ENCODE results near the gene NKX2-2.

DNA sequence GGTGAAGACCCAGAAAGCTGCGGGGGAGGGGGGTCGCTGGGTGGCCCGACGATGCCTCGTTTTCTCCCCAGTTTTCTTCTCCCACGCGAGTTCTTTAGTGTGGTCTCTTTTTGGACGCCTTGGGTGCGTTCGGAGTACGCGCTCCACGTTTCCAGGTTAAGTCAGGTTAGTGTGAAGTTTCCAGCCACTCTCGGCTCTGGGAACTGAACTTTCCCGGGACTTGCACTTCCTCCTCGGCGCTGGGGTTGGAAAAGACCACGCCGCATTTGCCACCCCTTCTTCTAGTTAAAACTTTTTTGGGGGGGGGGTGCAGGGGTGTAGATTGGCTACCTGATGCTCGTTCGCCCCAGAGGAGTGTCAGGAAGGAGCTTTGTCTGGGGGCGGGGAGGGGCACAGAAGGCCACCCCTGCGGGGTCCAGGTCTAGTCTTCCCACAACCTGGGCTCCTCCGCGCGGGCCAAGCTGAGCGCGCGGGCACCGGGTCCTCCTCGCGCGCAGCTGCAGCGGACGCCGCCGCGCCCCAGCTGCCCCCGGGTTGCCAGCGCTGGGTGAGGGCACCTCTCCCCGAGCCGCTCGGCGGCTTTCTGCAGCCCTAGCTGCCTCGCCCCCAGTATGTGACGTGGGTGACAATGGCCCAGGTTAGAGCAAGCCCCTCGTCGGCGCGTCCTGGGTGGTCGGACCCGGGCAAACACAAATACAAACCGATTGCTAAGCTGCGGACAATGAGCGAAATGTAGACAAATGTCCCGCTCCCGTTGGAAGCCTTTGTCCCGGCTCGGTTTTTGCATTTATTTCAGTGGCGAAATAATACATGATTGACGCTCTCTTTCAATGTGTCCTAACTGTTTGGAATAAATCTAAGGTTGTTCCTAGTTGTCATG is 1.7 kb upstream of the NKX2-2 start:
- TF ChIP-seq POLR2A (IDR thresholded peaks at IDR 0.05) = no peak
- TF ChIP-seq, protein P1, sequence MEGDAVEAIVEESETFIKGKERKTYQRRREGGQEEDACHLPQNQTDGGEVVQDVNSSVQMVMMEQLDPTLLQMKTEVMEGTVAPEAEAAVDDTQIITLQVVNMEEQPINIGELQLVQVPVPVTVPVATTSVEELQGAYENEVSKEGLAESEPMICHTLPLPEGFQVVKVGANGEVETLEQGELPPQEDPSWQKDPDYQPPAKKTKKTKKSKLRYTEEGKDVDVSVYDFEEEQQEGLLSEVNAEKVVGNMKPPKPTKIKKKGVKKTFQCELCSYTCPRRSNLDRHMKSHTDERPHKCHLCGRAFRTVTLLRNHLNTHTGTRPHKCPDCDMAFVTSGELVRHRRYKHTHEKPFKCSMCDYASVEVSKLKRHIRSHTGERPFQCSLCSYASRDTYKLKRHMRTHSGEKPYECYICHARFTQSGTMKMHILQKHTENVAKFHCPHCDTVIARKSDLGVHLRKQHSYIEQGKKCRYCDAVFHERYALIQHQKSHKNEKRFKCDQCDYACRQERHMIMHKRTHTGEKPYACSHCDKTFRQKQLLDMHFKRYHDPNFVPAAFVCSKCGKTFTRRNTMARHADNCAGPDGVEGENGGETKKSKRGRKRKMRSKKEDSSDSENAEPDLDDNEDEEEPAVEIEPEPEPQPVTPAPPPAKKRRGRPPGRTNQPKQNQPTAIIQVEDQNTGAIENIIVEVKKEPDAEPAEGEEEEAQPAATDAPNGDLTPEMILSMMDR (IDR thresholded peaks at IDR 0.05) = no peak
